Stimulated activated CD8-positive, alpha-beta memory T cell treated with anti-CD3 and anti-CD28 coated beads, Interleukin-12 subunit alpha, Interleukin-12 subunit beta, amount 100 ng/mL, for 24 hours (primary cell): Measurements from ENCODE around the gene ASAH2.
"Not testable (repeated sequence)": the region's sequence is repeated elsewhere in the genome, so short reads cannot be mapped to it uniquely, and the experiment has no call there.

Source experiments
- DNase-seq: peaks from one replicate; pipeline ENCODE4 v3.0.0-alpha.2; 2020; ENCODE audit errors: extremely low read depth

The ASAH2 gene

GRCh38 chr10:50251394-50251793, at the start of gene ASAH2:
ASAH2 (minus strand) TSS chr10:50251516; CDS start chr10:50248610, 2,906 bp downstream.
- DNase-seq, result no peak

DNA sequence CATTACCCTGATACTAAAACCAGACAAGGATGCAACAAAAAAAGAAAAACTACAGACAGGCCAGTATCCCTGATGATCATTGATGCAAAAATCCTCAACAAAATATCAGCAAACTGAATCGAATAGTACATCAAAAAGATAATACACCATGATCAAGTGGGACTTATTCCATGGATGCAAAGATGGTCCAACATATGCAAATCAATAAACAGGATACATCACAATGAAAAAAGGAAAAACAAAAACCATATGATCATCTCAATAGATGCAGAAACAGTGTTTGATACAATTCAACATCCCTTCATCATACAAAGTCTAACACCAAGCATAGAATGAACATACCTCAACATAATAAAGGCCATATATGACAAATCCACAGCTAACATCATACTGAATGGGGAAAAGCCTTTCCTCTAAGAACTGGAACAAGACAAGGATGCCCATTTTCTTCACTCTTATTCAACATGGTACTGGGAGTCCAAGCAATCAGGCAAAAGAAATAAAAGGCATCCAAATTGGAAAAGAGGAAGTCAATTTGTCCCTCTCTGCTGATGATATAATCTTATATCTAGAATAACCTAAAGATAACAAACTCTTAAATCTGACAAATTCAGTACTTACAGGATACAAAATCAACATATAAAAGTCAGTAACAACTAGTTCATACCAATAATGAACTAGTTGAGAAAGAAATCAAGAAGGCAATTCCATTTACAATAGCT, 48.8 kb upstream of the ASAH2 start:
- DNase-seq, result no peak

GRCh38 chr10:50295367-50295766, 44.1 kb upstream of the ASAH2 start:
- no peak for DNase-seq

- DNase-seq, result no peak
Measured at GRCh38 chr10:50294582-50294981, 43.3 kb upstream of the ASAH2 start.

DNA sequence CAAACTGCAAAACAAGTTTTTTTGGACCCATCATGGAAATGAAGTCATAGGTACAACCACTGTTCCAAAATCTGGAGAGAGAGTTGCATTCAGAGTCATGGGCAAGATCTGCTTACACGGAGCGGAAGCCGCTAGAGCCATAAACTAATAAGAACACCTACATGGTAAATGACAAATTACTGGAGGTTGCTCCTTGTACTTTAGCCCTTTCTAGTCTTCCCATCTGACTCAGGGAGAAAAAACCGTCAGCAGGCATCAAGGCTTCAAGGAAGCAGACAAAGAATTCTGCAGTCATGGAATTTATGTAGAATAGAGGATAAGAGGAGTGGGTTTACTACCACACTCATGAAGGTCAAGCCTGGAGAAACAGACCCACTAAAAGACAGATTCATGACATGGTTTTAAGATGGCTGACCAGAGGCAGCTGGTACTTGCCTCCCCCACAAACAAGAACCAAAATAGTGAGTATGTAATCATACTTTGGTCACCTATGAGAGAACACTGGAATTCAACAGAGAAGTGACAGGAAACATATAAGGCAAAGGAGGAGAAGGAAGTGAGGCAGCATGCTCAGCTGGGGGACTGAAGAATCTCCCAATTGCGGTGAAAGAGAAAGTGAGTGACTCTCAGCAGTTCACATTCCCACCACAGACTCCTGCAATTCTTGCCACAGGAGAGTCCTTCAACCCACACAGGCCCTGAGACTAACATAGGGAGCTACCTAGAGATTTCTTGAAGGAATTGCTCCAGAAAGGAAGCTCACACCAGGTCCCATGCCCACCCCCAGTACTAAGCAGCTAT, 42.4 kb upstream of the ASAH2 start:
- no peak for DNase-seq

GRCh38 chr10:50291261-50291850, 40.0 kb upstream of the ASAH2 start:
- DNase-seq, result no peak

DNA sequence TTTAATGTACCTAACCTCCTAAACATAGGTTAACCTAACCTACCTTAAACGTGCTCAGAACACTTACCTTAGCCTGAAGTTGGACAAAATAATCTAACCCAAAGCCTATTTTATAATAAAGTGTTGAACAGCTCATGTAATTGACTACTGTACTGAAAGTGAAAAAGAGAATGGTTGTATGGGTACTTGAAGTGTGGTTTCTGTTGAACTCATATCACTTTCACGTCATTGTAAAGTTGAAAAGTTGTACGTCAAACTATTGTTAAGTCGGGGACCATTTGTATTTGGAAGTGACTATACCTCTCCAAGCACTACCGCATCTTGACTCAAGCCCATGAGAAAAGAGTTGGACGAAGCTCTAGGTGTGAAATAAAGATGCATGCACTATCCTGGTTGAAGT, 37.9 kb upstream of the ASAH2 start:
- DNase-seq, result no peak

DNA sequence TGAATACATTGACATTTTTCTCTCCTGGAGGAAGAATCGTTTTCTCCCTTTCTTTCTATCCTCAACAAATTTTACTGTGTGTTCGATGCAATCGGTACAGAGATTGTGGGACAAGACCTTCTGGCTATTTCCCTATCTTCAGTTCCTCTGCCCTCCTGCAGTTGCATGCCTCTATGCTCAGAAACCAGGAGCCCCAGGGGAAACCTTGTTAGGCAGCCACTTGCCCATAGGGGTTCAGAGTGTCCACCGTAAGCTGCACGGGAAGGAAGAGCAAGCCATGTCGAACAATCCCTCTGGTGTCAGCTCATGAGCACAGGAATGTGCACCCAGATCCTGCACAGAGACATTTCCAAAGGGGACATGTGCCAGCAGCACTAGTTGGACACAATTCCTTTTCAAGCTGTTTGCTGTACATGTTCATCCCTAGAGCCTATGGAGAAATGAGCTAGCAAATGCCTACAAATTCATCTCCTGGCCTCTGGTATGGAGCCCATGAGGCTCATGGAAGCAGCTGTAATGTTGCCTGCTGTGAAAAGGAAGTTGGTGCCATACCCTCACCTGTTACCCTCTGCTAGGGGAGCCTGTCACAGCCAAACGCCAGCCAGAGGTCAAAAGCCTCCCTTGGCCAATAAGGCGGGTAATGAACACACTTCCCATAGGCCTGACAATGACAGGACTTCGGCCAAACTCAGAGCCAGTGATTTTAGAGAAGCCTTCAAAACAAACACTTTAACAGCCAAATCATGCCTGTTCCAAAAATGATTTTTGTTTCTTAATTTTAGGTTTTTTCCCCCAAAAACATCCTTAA, 35.9 kb upstream of the ASAH2 start:
- no peak for DNase-seq

GRCh38 chr10:50286517-50286916, 35.2 kb upstream of the ASAH2 start:
- DNase-seq, result no peak

- no peak for DNase-seq
Measured at GRCh38 chr10:50281967-50282522, 30.7 kb upstream of the ASAH2 start.

DNA sequence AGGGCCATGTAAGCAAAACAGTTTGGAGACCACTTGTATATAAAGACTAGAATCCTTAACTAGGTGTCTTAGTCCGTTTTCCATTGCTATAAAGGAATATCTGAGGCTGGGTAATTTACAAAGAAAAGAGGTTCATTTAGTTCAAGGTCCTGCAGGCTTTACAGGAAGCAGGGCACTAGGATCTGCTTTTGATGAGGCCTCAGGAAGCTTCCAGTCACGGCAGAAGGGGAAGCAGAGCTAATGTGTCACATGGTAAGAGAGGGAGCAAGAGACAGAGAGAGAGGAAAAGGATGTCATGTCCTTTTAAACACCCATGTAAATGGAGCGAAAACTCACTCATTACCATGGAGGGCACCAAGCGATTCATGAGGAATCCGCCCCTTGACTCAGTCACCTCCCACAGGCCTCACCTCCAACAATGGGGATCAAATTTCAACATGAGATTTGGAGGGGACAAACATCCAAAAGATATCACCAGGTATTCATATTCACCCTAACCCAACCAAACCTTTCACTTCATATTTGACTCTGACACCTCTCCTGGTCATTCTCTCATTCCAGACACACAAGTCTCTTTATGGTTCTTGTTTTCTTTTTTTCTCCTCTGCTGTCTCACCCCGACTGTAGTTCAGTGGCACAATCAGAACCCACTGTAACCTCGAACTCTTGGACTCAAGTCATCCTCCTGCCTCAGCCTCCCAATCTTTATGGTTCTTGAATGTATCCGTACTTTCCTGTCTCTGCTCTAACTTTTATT, 30.1 kb upstream of the ASAH2 start:
- DNase-seq, result no peak

GRCh38 chr10:50280049-50280841, 28.9 kb upstream of the ASAH2 start:
- DNase-seq, result no peak

DNA sequence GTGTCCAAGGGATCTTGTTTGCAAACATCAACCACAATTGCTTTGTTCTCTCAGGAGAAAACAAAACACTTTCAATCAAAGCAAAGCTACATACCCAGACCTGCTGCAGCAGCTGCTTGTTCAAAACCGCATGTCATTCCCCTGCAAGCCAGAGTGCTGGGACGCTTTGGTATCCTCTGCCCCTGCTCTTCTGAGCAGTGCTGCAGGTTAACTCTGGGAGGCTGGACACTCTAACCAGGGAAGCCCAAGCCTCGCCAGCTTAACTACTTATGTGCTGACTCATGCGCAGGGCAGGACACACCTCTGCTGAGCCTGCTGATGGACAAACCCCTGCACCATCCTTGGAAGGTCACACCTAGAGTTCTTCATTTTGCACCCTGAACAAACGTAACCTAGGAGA, 28.2 kb upstream of the ASAH2 start:
- no peak for DNase-seq

GRCh38 chr10:50275650-50276235, 24.4 kb upstream of the ASAH2 start:
- peak; percentile 12 for DNase-seq

DNA sequence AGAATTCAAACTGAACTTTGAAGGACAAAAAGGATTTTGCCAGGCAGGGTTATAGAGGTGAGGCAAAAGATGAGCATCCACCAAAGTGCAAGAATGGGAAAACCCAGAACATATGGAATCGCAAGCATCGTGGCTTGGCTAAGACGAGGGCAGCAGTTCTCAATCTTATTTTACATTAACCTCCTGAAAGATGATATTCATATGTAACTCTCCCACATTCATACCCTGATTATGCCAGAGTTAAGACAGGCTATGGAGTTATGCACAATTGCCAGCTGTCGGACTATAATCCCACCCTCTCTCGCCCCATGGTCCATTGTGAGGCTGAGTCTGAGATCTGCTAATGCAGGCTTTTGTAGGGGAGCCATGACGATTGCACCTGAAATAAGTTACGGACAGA, 21.2 kb upstream of the ASAH2 start:
- no peak for DNase-seq

- DNase-seq, result no peak
Measured at GRCh38 chr10:50271564-50272250, 20.4 kb upstream of the ASAH2 start.

GRCh38 chr10:50267877-50268276, 16.6 kb upstream of the ASAH2 start:
- DNase-seq, result not testable (repeated sequence)

DNA sequence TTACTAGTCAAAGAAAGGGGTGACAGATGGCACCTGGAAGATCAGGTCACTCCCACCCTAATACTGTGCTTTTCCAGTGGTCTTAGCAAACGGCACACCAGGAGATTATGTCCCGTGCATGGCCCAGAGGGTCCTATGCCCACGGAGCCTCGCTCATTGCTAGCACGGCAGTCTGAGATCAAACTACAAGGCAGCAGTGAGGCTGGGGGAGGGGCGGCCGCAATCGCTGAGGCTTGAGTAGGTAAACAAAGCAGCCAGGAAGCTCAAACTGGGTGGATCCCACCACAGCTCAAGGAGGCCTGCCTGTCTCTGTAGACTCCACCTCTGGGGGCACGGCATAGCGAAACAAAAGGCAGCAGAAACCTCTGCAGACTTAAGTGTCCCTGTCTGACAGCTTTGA, 11.3 kb upstream of the ASAH2 start:
- DNase-seq, result not testable (repeated sequence)

DNA sequence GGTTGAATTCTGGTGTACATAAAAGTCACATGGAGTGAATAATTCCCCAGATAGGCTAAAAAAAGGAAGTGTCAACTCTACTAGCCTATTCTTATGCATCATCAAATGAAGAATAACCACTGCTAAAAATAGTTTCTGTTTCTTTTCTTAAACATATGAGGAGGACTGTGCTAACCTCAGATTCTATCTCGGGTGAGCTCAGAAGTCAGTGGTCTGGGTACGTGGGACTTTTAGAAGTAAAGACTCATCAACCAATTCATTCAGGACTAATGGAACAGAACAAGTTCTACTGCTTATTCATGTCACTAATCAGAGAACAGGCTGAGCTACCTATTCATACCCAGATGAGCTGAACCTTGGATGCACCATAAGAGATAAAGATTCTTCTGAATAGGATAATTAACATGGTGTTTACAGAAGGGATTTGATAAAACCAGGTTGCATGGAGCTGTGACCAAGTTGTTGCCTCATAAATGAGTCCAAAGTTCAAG, 9.5 kb upstream of the ASAH2 start:
- no peak for DNase-seq
